ENCODE results near the gene SNX27.

GRCh38 chr1:151729966-151730291 is 118.1 kb downstream of the SNX27 start:
- TF ChIP-seq TARDBP (IDR thresholded peaks at IDR 0.05) (no peak), ARNT (IDR thresholded peaks at IDR 0.05) (no peak), FOXA1 (IDR thresholded peaks at IDR 0.05) (no peak), SP1 (IDR thresholded peaks at IDR 0.05) (no peak), ELF4 (IDR thresholded peaks at IDR 0.05) (no peak), FOXM1 (IDR thresholded peaks at IDR 0.05; ENCODE audit: borderline replicate concordance) (no peak), BHLHE40 (IDR thresholded peaks at IDR 0.05; ENCODE audit: borderline replicate concordance) (no peak), L3MBTL2 (conservative IDR thresholded peaks at IDR 0.05) (no peak), FOXK2 (IDR thresholded peaks at IDR 0.05) (no peak), SUZ12 (IDR thresholded peaks at IDR 0.05) (no peak), PKNOX1 (IDR thresholded peaks at IDR 0.05) (no peak), CTBP1 (IDR thresholded peaks at IDR 0.05; ENCODE audit: borderline replicate concordance) (no peak)
